Stomach (tissue), 9 donors: Measurements from ENCODE around the gene ZNF385D. TPM values are rescaled to one million over a fixed set of nuclear protein-coding genes. Genes with fewer than 3 reads are reported as not detected.

Experiments
- DNase-seq, 2 donors: peaks; one replicate each; pipeline versions ENCODE4 v3.0.0 to v3.0.0-alpha.2; 2013 to 2019
- H3K27ac ChIP-seq, 5 donors: fragments of 200-600 bp in 4 of 5; sonication (generic) in 4 of 5; one replicate each; pipeline ENCODE4 v1.5.1; 2013 to 2019; ENCODE audit warnings: mild to moderate bottlenecking in 1 of 5, moderate library complexity in 1 of 5
- H3K27me3 ChIP-seq, 3 donors: fragments of 200-600 bp; sonication (generic); one replicate each; pipeline ENCODE4 v1.5.1; 2017 to 2019; ENCODE audit warnings: mixed run types in 1 of 3
- H3K36me3 ChIP-seq, 4 donors: fragments of 200-600 bp; sonication (generic); 1 replicate in 3 of 4; 2 replicates in 1 of 4; pipeline ENCODE4 v1.5.1; 2016 to 2019
- H3K4me1 ChIP-seq, 4 donors: fragments of 200-600 bp; sonication (generic); one replicate each; pipeline ENCODE4 v1.5.1; 2016 to 2019
- H3K4me3 ChIP-seq, 4 donors: fragments of 200-600 bp; sonication (generic) in 3 of 4; one replicate each; pipeline ENCODE4 v1.5.1; 2016 to 2019; ENCODE audit warnings: mild to moderate bottlenecking in 1 of 4
- H3K9me3 ChIP-seq, 4 donors: fragments of 200-600 bp; sonication (generic); one replicate each; pipeline ENCODE4 v1.5.1; 2016 to 2019
- EP300 ChIP-seq: sonication (generic); formaldehyde crosslinking; IDR thresholded peaks from one replicate; pipeline ENCODE4 v1.6.1; 2017; ENCODE audit warnings: antibody characterized with exemption
- POLR2A ChIP-seq, 4 donors: fragments of 450-650 bp; IDR thresholded peaks; one replicate each; pipeline ENCODE4 v1.6.1; 2016; ENCODE audit warnings: antibody characterized with exemption in 4 of 4, control low read depth in 2 of 4, mild to moderate bottlenecking in 1 of 4, moderate library complexity in 1 of 4
- POLR2AphosphoS5 ChIP-seq, 3 donors: sonication (generic); formaldehyde crosslinking; IDR thresholded peaks; one replicate each; pipeline ENCODE4 v1.6.1; 2016; ENCODE audit warnings: antibody characterized with exemption in 3 of 3
- WGBS, 5 donors: extraction: QIAGEN DNeasy Blood & Tissue Kit in 3 of 5; methylation state at CpG; one replicate each; pipeline versions ENCODE4 v1.1.5 to v1.1.7; 2013 to 2018; 5-methylcytosine and 5-hydroxymethylcytosine counted together
- intact Hi-C: fragments of 100-400 bp; cut with DNase I; formaldehyde crosslinking; loops from one replicate; pipeline ENCODE4 v1.15.1; 2023; ENCODE audit warnings: low total_unique reads
- polyA plus RNA-seq, 3 donors: library from polyadenylated mRNA; stranded (reverse); fragments of 200-250 nt; gene quantifications; one replicate each; pipeline ENCODE4 v1.2.3, GENCODE V29; 2013
- total RNA-seq, 5 donors: library from RNA; depleted of rRNA; stranded (reverse); fragments of >200 nt; gene quantifications; one replicate each; pipeline versions ENCODE4 v1.1.0 to v1.2.3, GENCODE V29; 2014 to 2016
- TF ChIP-seq, protein P1 (sequence below), 7 experiments: fragments of 450-650 bp in 4 of 7; fragments of 200-600 bp in 3 of 7; sonication (generic) in 3 of 7; IDR thresholded peaks; one replicate each; pipeline ENCODE4 v1.5.1; 2016 to 2019; ENCODE audit warnings: antibody characterized with exemption in 7 of 7, control low read depth in 2 of 7, mild to moderate bottlenecking in 1 of 7
- donor health status: healthy with polysubstance abuse.
- donor health status: Bipolar disorder and iron deficiency.
- donor health status: healthy.

The ZNF385D gene
- total and polyA plus RNA-seq, 8 donors = 0.31 to 7.2 (median 0.98) TPM; not detected in 2

DNA sequence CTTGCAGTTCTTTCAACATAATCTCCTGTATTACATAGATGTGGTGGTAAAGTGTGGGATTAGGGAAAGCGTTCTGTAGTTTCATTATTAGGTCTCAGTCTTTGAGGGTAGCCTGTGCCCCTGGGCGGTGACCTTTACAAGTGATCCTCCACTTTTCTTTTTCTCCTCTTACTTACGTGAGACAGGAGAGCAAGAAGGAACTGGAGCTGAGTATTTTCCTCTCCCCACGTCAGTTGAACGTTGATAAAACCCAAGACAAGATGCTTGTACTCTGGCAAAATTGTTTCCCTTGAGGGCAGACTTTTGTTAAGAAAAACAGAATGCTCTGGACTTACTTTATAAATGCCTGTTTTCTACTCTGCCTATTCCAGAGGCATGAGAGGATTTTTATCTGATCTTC is 378.7 kb downstream of the ZNF385D start:
- H3K4me3 ChIP-seq = no peak overlapping the region
- no peaks in the 10 kb centered on the region for H3K27me3 ChIP-seq
- 71 to 81% (median 75%) methylated on average over 5 of the region's 5 CpGs for WGBS, 5 donors
- DNase-seq = no peak
- H3K27ac ChIP-seq = no peak overlapping the region
- no peaks in the 10 kb centered on the region for H3K4me1 ChIP-seq
- intact Hi-C loops = no loop called here
- no peaks in the 10 kb centered on the region for H3K36me3 ChIP-seq
- TF ChIP-seq, protein P1, sequence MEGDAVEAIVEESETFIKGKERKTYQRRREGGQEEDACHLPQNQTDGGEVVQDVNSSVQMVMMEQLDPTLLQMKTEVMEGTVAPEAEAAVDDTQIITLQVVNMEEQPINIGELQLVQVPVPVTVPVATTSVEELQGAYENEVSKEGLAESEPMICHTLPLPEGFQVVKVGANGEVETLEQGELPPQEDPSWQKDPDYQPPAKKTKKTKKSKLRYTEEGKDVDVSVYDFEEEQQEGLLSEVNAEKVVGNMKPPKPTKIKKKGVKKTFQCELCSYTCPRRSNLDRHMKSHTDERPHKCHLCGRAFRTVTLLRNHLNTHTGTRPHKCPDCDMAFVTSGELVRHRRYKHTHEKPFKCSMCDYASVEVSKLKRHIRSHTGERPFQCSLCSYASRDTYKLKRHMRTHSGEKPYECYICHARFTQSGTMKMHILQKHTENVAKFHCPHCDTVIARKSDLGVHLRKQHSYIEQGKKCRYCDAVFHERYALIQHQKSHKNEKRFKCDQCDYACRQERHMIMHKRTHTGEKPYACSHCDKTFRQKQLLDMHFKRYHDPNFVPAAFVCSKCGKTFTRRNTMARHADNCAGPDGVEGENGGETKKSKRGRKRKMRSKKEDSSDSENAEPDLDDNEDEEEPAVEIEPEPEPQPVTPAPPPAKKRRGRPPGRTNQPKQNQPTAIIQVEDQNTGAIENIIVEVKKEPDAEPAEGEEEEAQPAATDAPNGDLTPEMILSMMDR (IDR thresholded peaks at IDR 0.05) = no peak
- no peak for TF ChIP-seq POLR2A (IDR thresholded peaks at IDR 0.05)
- TF ChIP-seq POLR2AphosphoS5 (IDR thresholded peaks at IDR 0.05) = no peak
- TF ChIP-seq EP300 = no peak
- H3K9me3 ChIP-seq = no peaks in the 10 kb centered on the region
